Stimulated activated CD8-positive, alpha-beta memory T cell treated with anti-CD3 and anti-CD28 coated beads, Interleukin-15, amount 100 ng/mL, for 1 hour (primary cell): ENCODE data around the gene STX16.

Experiments used
- DNase-seq: peaks from one replicate; pipeline ENCODE4 v3.0.0-alpha.2; 2020; ENCODE audit warnings: low read depth

Gene STX16

DNA sequence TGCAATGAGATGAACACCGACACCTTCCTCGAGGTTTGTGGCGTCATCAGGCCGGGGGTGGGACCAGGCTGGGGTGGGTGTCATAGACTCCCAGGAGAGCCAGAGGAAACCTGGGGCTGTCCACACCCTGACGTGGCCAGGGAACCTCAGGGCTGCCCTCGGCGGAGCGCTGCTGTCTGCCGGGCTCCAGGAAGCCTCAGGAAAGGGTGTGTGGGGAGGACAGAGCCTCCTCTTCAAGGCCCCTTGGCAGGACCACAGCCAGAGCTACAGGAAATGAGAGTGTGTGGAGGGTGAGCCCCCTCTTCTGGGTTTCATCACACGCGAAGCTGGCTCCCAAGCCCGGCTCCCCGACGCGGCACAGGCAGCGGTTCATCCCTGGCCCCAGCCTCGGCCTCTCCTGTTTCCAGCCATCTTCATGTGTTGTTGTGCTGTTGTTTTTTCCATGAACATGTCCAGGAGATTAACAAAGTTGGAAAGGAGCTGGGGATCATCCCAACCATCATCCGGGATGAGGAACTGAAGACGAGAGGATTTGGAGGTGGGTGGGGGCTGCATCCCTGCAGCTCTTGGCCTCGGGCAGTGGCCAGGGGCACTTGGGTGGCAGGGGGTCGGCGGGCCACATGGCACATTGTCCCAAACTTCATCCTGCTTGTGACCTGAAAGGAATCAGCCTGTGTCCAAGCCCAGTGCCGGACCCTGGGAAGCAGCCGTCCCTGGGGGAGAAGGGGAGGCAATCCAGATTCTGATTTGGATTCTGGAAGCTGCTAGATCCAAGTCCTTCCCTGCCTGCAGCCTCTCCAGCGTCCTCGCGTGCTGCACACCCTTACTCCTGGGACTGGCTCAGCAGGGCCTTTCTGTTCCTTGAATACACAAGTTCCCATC is 47.9 kb downstream of the STX16 start:
- no peak for DNase-seq

- DNase-seq, result no peak
These were observed 48.6 kb downstream of the STX16 start for GRCh38 chr20:58699623-58700107.

DNA sequence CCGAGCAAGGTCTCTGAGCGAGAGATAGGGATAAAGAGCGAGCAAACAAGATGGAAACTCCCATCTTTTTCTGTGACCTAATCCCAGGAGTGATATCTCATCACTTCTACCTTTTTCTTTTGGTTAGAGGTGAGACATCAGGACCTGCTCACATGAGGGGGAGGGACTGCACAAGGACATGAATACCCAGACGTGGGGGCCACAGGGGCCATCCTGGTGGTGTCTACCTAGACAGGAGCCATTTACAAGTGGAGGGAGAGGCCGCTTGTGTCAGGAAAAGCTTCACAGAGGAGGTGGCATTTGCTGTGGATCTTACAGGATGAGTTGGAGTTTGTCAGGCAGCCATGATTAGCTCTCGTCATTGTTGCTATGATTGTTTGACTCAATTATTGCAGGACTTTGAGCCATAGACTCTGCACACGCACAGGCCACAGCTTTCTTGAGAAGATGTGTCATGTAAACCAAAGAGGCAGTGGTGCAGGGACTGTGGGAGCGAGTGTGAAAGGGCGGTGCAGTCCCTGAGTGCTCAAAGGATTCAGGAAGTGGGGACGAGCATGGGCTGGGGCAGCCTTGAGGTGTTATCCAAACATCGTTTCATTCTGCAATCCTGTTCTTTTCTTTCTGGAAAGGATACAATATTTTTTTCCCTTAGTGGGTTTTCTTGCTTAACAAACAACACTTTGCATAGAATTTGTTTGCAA is 49.2 kb downstream of the STX16 start:
- no peak for DNase-seq

DNA sequence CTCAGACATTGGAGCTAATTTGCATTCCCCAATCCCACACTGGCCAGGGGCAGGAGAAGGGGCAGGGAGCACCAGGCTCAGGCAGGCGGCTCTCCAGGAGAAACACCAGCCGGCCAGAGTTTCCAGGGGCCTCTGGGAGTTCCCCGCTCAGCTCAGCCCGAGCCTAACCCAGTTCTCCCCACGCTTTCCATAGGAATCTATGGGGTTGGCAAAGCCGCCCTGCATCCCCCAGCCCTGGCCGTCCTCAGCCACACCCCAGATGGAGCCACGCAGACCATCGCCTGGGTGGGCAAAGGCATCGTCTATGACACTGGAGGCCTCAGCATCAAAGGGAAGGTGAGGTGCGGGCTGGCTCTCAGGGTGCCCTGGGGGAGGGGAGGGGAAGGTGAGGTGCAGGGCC is 49.7 kb downstream of the STX16 start:
- no peak for DNase-seq

- no peak for DNase-seq
These were observed 50.5 kb downstream of the STX16 start for GRCh38 chr20:58701431-58702160.

GRCh38 chr20:58702161-58702510 is 51.1 kb downstream of the STX16 start:
- DNase-seq, result no peak

DNA sequence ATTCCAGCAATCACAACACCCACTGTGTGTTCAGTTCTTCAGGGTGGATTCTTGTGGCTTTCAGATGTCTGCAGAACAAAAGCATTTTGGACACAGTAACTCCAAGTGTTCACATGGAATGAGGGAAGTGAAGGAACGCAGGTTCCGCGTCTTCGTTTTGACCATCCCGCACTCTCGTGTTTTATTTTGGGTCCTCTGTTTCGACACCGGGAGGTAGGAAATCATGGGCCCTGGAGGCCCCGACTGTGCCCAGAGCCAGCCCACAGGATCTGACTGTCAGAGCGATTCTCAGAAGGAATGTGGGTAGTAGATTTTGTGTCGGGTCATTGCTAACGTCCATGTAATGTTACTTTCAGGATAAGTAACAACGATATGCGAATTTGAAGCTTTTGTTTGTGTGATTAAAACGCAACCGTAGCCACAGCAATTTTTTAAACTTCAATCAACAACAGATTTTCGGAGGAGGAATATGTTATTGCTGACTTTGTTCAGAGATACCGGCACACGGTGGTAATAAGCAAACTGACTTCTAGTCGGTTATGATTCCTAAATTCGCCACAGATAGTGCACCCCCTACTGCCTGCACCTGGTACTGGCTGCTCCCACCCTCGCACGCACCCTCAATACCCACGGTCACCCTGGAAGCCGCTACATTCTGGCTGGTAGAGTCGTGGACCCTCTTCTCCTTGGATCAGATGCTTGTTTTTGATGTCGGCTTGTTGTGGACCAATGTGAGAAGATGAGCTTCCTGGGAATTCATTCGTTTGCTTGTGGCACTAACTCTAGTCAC is 52.0 kb downstream of the STX16 start:
- no peak for DNase-seq

- no peak for DNase-seq
These were observed 52.8 kb downstream of the STX16 start for GRCh38 chr20:58703765-58704371.

DNA sequence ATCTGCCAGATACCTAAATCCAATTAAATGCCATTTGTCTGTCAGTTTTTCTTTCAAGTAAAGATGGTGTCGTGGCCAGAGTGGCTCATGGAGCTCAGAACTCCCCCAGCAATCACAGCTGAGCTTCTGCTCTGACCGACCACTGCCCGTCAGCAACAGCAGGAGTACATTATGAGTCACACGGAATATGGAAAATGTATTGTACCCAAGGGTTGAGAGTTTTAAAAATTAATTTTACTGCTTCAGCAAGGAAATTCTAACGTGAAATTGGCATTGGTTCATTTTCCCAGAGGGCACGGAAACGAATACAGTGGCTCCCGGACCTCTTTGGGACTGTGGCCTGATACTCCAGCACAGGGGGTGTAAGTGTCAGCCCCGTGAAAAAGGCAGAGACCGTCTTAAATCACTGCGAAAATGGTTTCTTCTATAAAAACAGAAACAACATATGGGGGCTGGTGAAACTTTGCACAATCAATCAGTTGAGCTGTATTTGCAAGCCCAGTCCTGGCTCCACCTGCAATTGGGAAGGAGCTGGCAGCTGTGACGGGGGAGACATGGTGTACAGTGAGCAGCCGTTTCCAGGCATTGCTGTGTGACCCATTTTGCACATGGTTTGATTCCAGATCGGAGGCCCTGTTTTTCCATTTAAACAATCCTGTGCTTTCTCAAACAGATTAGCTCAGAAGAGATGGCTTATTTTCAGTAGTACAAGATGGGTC is 54.3 kb downstream of the STX16 start:
- DNase-seq, result no peak

DNA sequence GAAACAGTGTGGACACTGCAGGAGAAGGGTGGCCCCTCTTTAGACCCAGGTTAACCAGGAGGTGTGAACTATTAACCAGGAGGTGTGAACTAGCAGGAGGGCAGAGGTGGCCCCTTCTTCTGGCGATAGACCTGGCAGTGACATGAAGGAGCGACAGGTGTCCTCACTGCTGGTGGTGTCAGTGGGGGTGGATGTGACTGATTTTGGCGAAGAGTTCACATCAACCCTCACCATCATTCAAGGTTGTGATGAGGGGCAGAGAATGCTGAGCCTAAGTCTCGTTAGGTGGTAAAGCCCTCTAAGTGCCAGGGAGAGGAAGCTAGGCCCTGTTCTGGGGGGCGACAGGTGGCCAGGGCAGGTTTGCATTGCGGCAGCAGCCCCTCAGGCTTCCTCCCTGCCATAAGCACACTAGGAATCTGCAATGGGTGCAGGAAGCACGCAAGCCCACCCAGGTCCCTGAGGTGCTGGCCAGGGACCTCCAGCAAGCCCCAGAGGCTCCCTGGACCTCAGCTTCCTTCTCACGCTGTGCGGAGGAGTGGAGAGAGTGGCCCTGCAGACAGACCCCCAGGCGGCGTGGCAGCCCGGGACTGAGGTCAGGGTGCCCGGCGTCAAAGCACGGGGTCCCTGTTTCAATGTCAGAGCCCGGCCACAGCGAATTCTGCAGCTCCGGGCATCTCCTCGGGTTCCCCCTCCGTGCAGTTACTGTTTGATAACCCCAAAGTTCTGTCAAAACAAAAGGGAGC is 55.2 kb downstream of the STX16 start:
- no peak for DNase-seq

- no peak for DNase-seq
These were observed 56.0 kb downstream of the STX16 start for GRCh38 chr20:58706975-58707681.

GRCh38 chr20:58707770-58708169 is 56.7 kb downstream of the STX16 start:
- DNase-seq, result no peak

GRCh38 chr20:58708246-58708931 is 57.3 kb downstream of the STX16 start:
- no peak for DNase-seq

GRCh38 chr20:58709013-58709702 is 58.1 kb downstream of the STX16 start:
- DNase-seq, result no peak

- no peak for DNase-seq
These were observed 58.6 kb downstream of the STX16 start for GRCh38 chr20:58709703-58710039.

DNA sequence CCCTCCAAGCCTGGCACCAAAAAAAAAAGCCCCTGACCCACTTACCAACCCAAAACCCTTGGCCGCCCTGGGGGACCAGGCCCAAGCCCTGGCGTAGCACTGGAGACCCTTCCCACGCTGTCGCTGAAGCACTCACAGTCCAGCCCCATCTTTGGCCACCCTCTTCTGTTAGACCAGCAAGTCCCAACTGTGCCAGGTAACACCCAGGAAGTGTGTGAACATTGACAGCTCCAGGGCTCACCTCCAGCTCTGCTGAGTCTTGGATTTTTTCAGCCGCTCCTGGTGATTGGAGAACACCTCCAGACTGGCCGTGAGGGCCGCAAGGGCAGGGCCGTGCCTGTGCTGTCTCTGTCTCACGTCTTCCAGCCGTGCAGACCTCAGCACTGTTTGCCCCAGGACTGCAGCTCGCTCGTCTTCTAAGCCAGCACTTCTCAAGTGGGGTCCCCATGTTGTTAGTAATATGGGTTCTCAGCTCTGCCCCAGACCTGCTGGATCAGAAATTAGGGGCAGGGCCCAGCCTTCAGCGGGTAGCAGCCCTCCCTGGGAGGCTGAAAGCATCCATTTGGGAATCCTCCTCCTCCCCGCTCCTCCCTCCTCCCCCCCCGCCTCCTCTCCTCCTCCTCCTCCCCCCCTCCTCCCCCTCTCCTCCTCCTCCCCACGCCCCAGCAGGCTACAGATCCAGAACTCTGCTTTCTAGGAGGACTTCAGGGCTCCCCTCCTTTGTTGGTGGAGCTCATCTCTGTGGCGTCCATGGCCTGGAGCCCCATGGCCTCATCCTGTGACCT is 59.6 kb downstream of the STX16 start:
- DNase-seq, result no peak

DNA sequence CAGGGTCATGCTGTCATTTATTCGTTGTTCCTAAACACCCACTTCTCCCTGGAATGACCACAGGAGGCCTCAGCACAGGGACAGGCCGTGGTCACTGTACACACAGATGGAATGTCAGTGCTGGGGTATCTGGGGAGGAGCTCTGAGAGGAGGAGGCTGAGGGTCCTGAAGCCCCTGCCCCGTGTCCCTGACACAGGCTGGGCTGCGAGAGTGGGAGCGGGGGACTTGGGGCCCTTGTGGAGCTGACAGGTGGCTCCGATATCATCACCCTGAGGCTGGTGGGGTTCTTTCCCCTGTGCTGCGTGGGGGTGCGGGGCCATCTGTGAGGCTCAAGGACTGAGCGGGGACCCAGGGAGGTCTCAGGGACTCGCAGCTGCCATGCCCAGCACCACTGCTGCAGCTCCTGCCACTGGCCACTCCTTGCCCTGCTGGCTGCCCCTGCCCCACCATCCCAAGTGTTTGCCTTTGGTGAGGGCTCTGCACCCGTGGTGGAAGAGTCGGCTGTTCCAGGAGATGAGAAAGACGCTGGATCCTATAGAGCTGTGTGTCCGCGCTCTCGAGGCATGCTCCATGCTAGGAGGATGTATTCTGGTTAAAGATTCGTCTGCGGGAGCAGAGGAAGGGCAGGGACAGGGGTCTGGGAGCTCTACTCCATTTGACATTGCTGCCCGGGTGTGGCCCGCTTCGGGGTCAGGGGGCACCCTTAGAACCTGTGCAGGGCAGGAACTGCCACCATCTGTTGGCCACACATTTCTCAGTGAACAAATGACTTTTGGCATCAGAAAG is 60.4 kb downstream of the STX16 start:
- DNase-seq, result no peak
